K562 (cell line): ENCODE data around the gene GUCY1A1. TPM values are rescaled to one million over a fixed set of nuclear protein-coding genes. Genes with fewer than 3 reads are reported as not detected.

Experiments
- ATAC-seq: fragments of 200-7000 bp; cut with Tn5 transposase; 3 replicates; pipeline ENCODE4 v1.9.1; 2020; ENCODE audit warnings: moderate library complexity
- BruUV-seq: library from RNA; stranded (reverse); fragments of 400-500 nt; replicated peaks from 2 replicates; lab custom pipeline; 2021; lab: Mats Ljungman, UMichigan
- CTCF ChIA-PET: fragments of 300-600 bp; formaldehyde crosslinking; extraction: SDS; loops from one replicate; lab custom pipeline; 2021; ENCODE audit warnings: low intra/inter-chr PET ratio; lab: Yijun Ruan, JAX
- POLR2A ChIA-PET: fragments of 300-600, 350-650 bp; sonication (Branson Sonifier 250); formaldehyde crosslinking; extraction: SDS; loops from one replicate; lab custom pipeline; 2021; ENCODE audit warnings: antibody characterized with exemption, inconsistent platforms; lab: Yijun Ruan, JAX
- DNase-seq, 4 experiments: peaks; one replicate each; pipeline versions ENCODE4 v3.0.0 to v3.0.0-alpha.2; 2011 to 2018; ENCODE audit warnings: low spot score in 3 of 4, mixed read lengths in 3 of 4; ENCODE audit errors: extremely low read depth in 1 of 4
- FAIRE-seq: peaks from 2 replicates; lab custom pipeline; 2011; peaks lifted over from hg19 to GRCh38; lab: Jason Lieb, UNC
- H2AFZ ChIP-seq: 2 replicates; pipeline ENCODE4 v1.6.0; 2011; ENCODE audit warnings: low read depth, low read length, control low read depth, inconsistent platforms
- H3K27ac ChIP-seq: fragments of 200-600 bp; 3 replicates; pipeline ENCODE4 v1.8.0; 2011; ENCODE audit warnings: low read depth, mild to moderate bottlenecking, control low read depth, inconsistent platforms, low read length, moderate library complexity, mixed read lengths; ENCODE audit errors: extremely low read depth
- H3K27me3 ChIP-seq, 2 experiments: fragments of 300-600 bp in 1 of 2; 2 replicates in 1 of 2; 3 replicates in 1 of 2; pipeline versions ENCODE4 v1.6.0 to v1.8.0; 2011; ENCODE audit warnings: inconsistent platforms in 2 of 2, low read length in 2 of 2, mild to moderate bottlenecking in 1 of 2, mixed read lengths in 1 of 2, moderate library complexity in 1 of 2; ENCODE audit not compliant: control insufficient read depth in 2 of 2, insufficient read depth in 2 of 2
- H3K36me3 ChIP-seq: fragments of 300-600 bp; 3 replicates; pipeline ENCODE4 v1.8.0; 2011; ENCODE audit warnings: mild to moderate bottlenecking, low read length, inconsistent platforms; ENCODE audit not compliant: control insufficient read depth, insufficient read depth
- H3K4me1 ChIP-seq, 2 experiments: fragments of 200-600 bp in 1 of 2; replicated peaks in 1 of 2; 2 replicates in 1 of 2; 3 replicates in 1 of 2; pipeline versions ENCODE4 v1.5.1 to v1.8.0; 2011; ENCODE audit warnings: inconsistent platforms in 2 of 2, low read length in 2 of 2, mild to moderate bottlenecking in 1 of 2, mixed read lengths in 1 of 2, moderate library complexity in 1 of 2; ENCODE audit not compliant: control insufficient read depth in 2 of 2, insufficient read depth in 2 of 2
- H3K4me2 ChIP-seq: 2 replicates; pipeline ENCODE4 v1.6.1; 2011; ENCODE audit warnings: low read length, control low read depth, inconsistent platforms, mixed read lengths; ENCODE audit not compliant: insufficient read depth
- H3K4me3 ChIP-seq: fragments of 200-600 bp; sonication (generic), shearing (Covaris generic); 2 replicates; pipeline ENCODE4 v1.5.1; 2016; ENCODE audit warnings: control low read depth, inconsistent platforms
- H3K79me2 ChIP-seq: fragments of 200-600 bp; 3 replicates; pipeline ENCODE4 v1.8.0; 2011; ENCODE audit warnings: low read length, inconsistent platforms; ENCODE audit not compliant: control insufficient read depth, insufficient read depth
- H3K9ac ChIP-seq, 2 experiments: 2 replicates each; pipeline versions ENCODE4 v1.6.0 to v1.6.1; 2011; ENCODE audit warnings: low read depth in 2 of 2, low read length in 2 of 2, control low read depth in 1 of 2, inconsistent platforms in 1 of 2, mild to moderate bottlenecking in 1 of 2, mixed read lengths in 1 of 2; ENCODE audit not compliant: insufficient read depth in 1 of 2
- H3K9me1 ChIP-seq: one replicate; pipeline ENCODE4 v1.6.0; 2011; ENCODE audit warnings: inconsistent platforms, mild to moderate bottlenecking, low read length, moderate library complexity; ENCODE audit not compliant: control insufficient read depth, insufficient read depth
- H3K9me3 ChIP-seq: replicated peaks from 2 replicates; pipeline ENCODE4 v1.5.1; 2011; ENCODE audit warnings: low read depth, low read length, inconsistent platforms; ENCODE audit not compliant: control insufficient read depth, insufficient read depth
- H4K20me1 ChIP-seq: replicated peaks from 2 replicates; pipeline ENCODE4 v1.6.1; 2011; ENCODE audit warnings: low read length, inconsistent platforms, mixed read lengths; ENCODE audit not compliant: control insufficient read depth, insufficient read depth
- CXXC5 ChIP-seq: fragments of 250-450 bp; sonication (Bioruptor Pico); IDR thresholded peaks from 2 replicates; pipeline ENCODE4 v1.8.0; 2022; ENCODE audit warnings: inconsistent platforms, mild to moderate bottlenecking, moderate library complexity
- DNMT1 ChIP-seq: fragments of 450-650 bp; IDR thresholded peaks from 2 replicates; pipeline ENCODE4 v1.6.1; 2016; ENCODE audit warnings: antibody characterized with exemption, mild to moderate bottlenecking
- GMEB1 ChIP-seq: fragments of 250-450 bp; sonication (Bioruptor Pico); IDR thresholded peaks from 2 replicates; pipeline ENCODE4 v1.4.0; 2020; ENCODE audit warnings: mild to moderate bottlenecking
- JUN ChIP-seq, 2 experiments: sonication (generic) in 1 of 2; formaldehyde crosslinking in 1 of 2; IDR thresholded peaks; 2 replicates each; pipeline versions ENCODE4 v1.6.1 to v1.8.0; 2012 to 2022; ENCODE audit warnings: borderline replicate concordance in 2 of 2, mild to moderate bottlenecking in 2 of 2, improper control_type of control experiment in 1 of 2, low read depth in 1 of 2, low read length in 1 of 2, missing genetic modification reagents in 1 of 2
- MCM2 ChIP-seq: fragments of 450-650 bp; IDR thresholded peaks from 2 replicates; pipeline ENCODE4 v1.6.1; 2017; ENCODE audit warnings: low read depth, mild to moderate bottlenecking
- NFE2L1 ChIP-seq: fragments of 450-650 bp; IDR thresholded peaks from 2 replicates; pipeline ENCODE4 v1.6.1; 2016; ENCODE audit warnings: missing genetic modification characterization, low read depth, mild to moderate bottlenecking, missing compliant biosample characterization, moderate library complexity, borderline replicate concordance
- NKRF ChIP-seq: fragments of 450-650 bp; IDR thresholded peaks from 2 replicates; pipeline ENCODE4 v1.6.1; 2016; ENCODE audit warnings: borderline replicate concordance
- RB1 ChIP-seq: fragments of 450-650 bp; IDR thresholded peaks from 2 replicates; pipeline ENCODE4 v1.6.1; 2017; ENCODE audit warnings: low read depth, mild to moderate bottlenecking
- WHSC1 ChIP-seq: IDR thresholded peaks from one replicate; pipeline ENCODE4 v1.6.1; 2012; ENCODE audit warnings: low read length, control low read depth, inconsistent platforms
- ZBTB2 ChIP-seq: fragments of 450-650 bp; IDR thresholded peaks from 2 replicates; pipeline ENCODE4 v1.6.1; 2016; ENCODE audit warnings: antibody characterized with exemption
- ZBTB8A ChIP-seq: fragments of 450-650 bp; IDR thresholded peaks from 2 replicates; pipeline ENCODE4 v1.6.1; 2018; ENCODE audit warnings: mild to moderate bottlenecking, moderate library complexity; ENCODE audit not compliant: partially characterized antibody
- ZKSCAN1 ChIP-seq: fragments of 150-350 bp; IDR thresholded peaks from 2 replicates; pipeline ENCODE4 v1.6.1; 2016; ENCODE audit warnings: low read depth, low read length
- ZNF175 ChIP-seq: fragments of 200-800 bp; sonication (Bioruptor generic); IDR thresholded peaks from 2 replicates; pipeline ENCODE4 v1.6.1; 2016; ENCODE audit warnings: low read depth, mild to moderate bottlenecking, missing genetic modification characterization, missing compliant biosample characterization
- ZNF518B ChIP-seq: fragments of 250-450 bp; sonication (Bioruptor Pico); IDR thresholded peaks from 2 replicates; pipeline ENCODE4 v1.5.0; 2021; ENCODE audit warnings: mild to moderate bottlenecking, moderate library complexity
- ZNF57 ChIP-seq: fragments of 450-650 bp; formaldehyde crosslinking; IDR thresholded peaks from 2 replicates; pipeline ENCODE4 v1.4.0; 2020; ENCODE audit warnings: mild to moderate bottlenecking, moderate library complexity
- WGBS: fragments of 100-300 bp; shearing (Covaris generic); methylation state at CpG from one replicate; pipeline ENCODE4 v1.1.6; 2016; ENCODE audit warnings: low coverage, mixed read lengths; ENCODE audit not compliant: insufficient coverage; ENCODE audit errors: missing lambda C conversion rate; 5-methylcytosine and 5-hydroxymethylcytosine counted together
- in situ Hi-C: fragments of 300-500 bp; cut with MboI; formaldehyde crosslinking; loops from 4 replicates; pipeline ENCODE4 v1.15.0; 2018; ENCODE audit warnings: inconsistent platforms, mixed read lengths
- intact Hi-C: fragments of 100-400 bp; cut with micrococcal nuclease; formaldehyde crosslinking; loops from 2 replicates; pipeline ENCODE4 v1.14.2; 2022
- polyA plus RNA-seq, 8 experiments: library from polyadenylated mRNA; depleted of rRNA in 4 of 8; stranded (reverse) in 5 of 8; unstranded in 3 of 8; fragments of >200 nt; fragmentation: Nextera tagmentation in 2 of 8; fragmentation: Illumina TruSeq in 1 of 8; extraction: Ambion mirVana in 2 of 8; extraction: Trizol in 1 of 8; gene quantifications; 2 replicates each; pipeline versions ENCODE4 v1.2.1 to v1.2.3, GENCODE V29; 2011 to 2014; ENCODE audit warnings: inconsistent platforms in 1 of 8, missing spikeins in 1 of 8
- total RNA-seq, 7 experiments: library from RNA; depleted of rRNA in 6 of 7; stranded (reverse); fragments of >200 nt in 6 of 7; fragmentation: Illumina TruSeq in 2 of 7; extraction: Trizol in 2 of 7; gene quantifications; 2 replicates each; pipeline versions ENCODE4 v1.2.1 to v1.2.3, GENCODE V29; 2011 to 2021; ENCODE audit warnings: low replicate concordance in 1 of 7

The GUCY1A1 gene
- total and polyA plus RNA-seq, 9 of the 15 experiments (the other 6 are each of a cell fraction or from before 2014, with no cell fraction given) = not detected

GRCh38 chr4:155626561-155626960, 40.1 kb upstream of the GUCY1A1 start:
- ATAC-seq = no peak
- POLR2A ChIA-PET = no interaction called here
- DNase-seq = no peak
- H3K9me3 ChIP-seq = no peaks in the 10 kb centered on the region
- no peaks in the 10 kb centered on the region for H3K4me1 ChIP-seq
- no peak overlapping the region for H3K9ac ChIP-seq
- WGBS = 2% methylated on average over 3 of the region's 3 CpGs
- FAIRE-seq = no peak
- no peaks in the 10 kb centered on the region for H4K20me1 ChIP-seq
- no peak overlapping the region for H2AFZ ChIP-seq
- H3K4me2 ChIP-seq = no peak overlapping the region
- no TSS peak for BruUV-seq
- no peaks in the 10 kb centered on the region for H3K79me2 ChIP-seq
- in situ Hi-C loops (no loop called here), intact Hi-C loops (no loop called here)
- H3K4me3 ChIP-seq = no peak overlapping the region
- H3K9me1 ChIP-seq = no peaks in the 10 kb centered on the region
- H3K36me3 ChIP-seq = no peaks in the 10 kb centered on the region
- CTCF ChIA-PET = no interaction called here
- H3K27ac ChIP-seq = no peak overlapping the region
- H3K27me3 ChIP-seq = no peaks in the 10 kb centered on the region
- TF ChIP-seq DNMT1 (no peak), MCM2 (no peak), ZBTB2 (no peak), CXXC5 (CRISPR knock-in tag) (no peak), ZNF175 (CRISPR knock-in tag) (no peak), ZBTB8A (no peak), ZKSCAN1 (no peak), NKRF (no peak), WHSC1 (no peak), GMEB1 (no peak), NFE2L1 (tag) (no peak), RB1 (no peak), JUN (IDR thresholded peaks at IDR 0.05; ENCODE audit: borderline replicate concordance, low read depth, low read length) (no peak), JUN (CRISPR knock-in tag; IDR thresholded peaks at IDR 0.05; ENCODE audit: borderline replicate concordance) (no peak), ZNF518B (CRISPR knock-in tag) (no peak), ZNF57 (CRISPR knock-in tag) (no peak)
